GM10266 (cell line): Measurements from ENCODE around the gene NAA11.

Source experiments
- DNase-seq: peaks from one replicate; pipeline ENCODE4 v3.0.0; 2012; ENCODE audit errors: extremely low spot score
- TF ChIP-seq, protein P1 (sequence below): IDR thresholded peaks from 2 replicates; pipeline ENCODE4 v1.5.1; 2012; ENCODE audit warnings: mild to moderate bottlenecking, low read depth; ENCODE audit not compliant: control insufficient read depth, insufficient read depth; ENCODE audit errors: missing control alignments

NAA11 gene

DNA sequence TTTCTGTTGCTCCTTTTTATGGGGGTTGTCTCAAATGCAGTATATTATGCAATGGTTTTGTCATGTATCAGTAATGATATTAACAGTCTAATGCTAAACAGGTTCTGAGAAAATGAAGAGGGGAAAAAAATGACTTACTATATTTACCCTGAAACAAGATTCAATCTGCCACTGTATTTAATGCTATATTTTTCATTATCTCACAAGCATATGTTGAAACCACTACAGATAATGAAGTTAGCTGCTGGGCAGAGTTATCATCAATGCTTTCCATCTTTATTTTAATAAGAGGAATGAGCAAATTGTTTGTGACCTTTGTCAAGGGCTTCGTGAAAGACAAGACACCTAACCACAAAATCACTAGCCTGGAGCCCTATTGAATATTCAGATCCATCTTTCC lies 32.6 kb upstream of the NAA11 start:
- TF ChIP-seq, protein P1, sequence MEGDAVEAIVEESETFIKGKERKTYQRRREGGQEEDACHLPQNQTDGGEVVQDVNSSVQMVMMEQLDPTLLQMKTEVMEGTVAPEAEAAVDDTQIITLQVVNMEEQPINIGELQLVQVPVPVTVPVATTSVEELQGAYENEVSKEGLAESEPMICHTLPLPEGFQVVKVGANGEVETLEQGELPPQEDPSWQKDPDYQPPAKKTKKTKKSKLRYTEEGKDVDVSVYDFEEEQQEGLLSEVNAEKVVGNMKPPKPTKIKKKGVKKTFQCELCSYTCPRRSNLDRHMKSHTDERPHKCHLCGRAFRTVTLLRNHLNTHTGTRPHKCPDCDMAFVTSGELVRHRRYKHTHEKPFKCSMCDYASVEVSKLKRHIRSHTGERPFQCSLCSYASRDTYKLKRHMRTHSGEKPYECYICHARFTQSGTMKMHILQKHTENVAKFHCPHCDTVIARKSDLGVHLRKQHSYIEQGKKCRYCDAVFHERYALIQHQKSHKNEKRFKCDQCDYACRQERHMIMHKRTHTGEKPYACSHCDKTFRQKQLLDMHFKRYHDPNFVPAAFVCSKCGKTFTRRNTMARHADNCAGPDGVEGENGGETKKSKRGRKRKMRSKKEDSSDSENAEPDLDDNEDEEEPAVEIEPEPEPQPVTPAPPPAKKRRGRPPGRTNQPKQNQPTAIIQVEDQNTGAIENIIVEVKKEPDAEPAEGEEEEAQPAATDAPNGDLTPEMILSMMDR = no peak
- DNase-seq = no peak

DNA sequence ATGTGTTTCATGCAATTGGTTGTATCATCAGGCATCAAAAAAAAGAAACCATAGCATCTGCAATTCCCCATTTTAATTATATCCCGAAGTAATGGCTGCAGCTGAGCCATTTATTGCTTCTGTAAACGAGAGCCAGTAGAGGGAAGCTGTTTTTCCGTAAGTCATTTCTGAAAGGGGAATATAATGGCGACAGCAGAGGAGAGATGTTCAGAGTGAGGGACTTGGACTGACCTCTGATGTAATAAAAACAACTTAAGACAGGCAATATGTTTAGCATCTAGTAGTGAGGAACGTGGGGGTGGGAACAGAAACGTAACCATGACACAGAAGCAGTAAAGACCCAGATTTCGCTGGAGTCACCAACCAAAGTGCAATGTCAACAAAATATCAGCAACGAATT lies 31.5 kb upstream of the NAA11 start:
- TF ChIP-seq, protein P1 = no peak
- no peak for DNase-seq

DNA sequence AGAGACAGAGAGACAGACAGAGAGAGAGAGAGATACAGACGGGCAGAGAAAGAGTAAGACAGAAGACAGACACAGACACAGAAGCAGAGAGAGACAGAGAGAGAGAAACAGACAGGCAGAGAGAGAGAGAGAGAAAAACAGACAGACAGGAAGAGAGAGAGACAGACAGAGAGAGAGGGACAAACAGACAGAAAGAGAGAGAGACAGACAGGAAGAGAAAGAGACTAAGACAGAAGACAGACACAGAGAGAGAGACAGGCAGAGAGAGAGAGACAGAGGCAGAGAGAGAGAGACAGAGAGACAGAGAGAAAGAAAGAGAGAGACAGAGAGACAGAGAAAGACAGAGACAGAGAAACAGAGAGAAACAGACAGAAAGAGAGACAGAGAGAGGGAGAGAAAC lies 27.2 kb upstream of the NAA11 start:
- no peak for DNase-seq
- TF ChIP-seq, protein P1 = no peak

DNA sequence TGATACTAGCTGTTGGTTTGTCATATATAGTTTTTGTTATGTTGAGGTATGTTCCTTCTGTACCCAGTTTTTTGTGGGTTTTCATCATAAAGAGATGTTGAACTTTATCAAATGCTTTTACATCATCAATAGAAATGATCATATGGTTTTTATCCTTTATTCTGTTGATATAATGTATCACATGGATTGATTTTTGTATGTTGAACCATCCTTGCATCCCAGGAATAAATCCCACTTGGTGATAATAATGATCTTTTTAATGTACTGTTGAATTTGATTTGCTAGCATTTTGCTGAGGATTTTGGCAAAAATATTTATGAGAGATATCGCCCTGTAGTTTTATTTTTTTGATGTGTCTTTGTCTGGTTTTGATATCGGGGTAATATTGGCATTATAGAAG lies 22.5 kb upstream of the NAA11 start:
- DNase-seq = no peak
- TF ChIP-seq, protein P1 = no peak

DNA sequence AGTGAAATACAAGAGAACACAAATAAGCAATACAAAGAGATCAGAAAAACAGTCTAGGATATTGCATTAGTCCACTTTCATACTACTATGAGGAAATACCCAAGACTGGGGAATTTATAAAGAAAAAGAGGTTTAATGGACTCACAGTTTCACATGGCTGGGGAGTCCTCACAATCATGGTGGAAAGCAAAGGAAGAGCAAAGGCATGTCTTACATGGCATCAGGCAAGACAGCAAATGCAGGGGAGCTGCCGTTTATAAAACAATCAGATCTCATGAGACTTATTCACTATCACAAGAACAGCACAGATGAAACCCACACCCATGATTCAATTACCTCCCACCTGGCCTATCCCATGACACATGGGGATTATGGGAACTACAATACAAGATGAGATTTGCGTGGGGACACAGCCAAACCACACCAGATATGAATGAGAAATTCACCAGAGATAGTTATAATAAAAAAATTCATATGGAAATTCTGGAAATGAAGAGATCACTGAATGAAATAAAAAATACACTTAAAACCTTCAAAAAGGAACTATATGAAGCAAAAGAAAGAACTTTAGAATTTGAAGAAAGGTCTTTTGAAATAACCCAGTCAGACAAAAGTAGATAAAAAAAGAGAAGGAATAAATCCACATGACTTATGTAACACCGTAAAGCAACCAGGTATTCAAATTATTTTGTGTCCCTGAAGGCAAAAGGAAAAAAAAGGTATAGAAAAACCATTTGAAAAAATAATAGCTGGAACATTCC lies 16.2 kb upstream of the NAA11 start:
- TF ChIP-seq, protein P1 = no peak
- DNase-seq = no peak

DNA sequence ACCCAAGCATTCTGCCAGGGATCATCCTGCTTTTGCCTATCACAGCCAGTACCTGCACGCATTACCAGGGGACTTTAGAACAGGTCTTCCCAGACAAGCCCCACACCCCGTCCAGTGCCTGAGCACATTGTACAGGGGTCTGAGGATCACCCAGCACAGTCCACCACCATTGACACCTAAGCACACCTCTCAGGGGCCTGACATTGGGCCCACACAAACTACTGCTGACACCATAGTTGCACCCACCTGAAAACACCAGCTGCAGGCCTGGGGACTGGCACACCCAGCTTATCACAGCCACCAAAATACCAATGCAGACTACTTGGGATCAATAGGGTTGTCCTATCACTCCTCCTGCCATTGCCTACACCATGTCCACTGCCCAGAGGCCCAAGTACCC lies 14.7 kb upstream of the NAA11 start:
- TF ChIP-seq, protein P1 = no peak
- no peak for DNase-seq

DNA sequence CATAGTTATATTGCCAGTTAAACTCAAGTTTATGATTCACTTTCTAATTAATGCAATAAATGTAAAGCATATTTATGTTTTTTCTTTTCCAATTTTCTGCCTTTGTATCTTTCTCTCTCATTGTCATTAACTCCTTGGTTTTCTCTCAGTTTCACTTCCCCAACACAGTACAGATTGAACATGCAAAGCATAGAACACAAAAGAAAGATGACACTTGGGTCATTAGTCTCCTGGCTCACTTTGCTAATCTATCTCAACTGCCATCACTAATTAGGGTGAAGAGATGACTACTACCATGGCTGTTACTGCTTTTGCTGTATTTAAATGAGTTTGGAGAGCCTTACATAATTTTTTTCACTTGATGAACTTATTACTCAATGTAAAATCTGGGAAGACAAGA lies 12.3 kb upstream of the NAA11 start:
- no peak for DNase-seq
- TF ChIP-seq, protein P1 = no peak
